Breast epithelium (tissue), 3 donors: ENCODE measurements around the gene TENM3.

Experiments
- CTCF ChIP-seq, 3 donors: fragments of 450-650 bp; IDR thresholded peaks; one replicate each; pipeline ENCODE4 v1.5.1; 2016 to 2017; ENCODE audit warnings: antibody characterized with exemption in 3 of 3, mild to moderate bottlenecking in 3 of 3, moderate library complexity in 3 of 3
- POLR2A ChIP-seq: fragments of 450-650 bp; IDR thresholded peaks from one replicate; pipeline ENCODE4 v1.6.1; 2016; ENCODE audit warnings: antibody characterized with exemption, mild to moderate bottlenecking, moderate library complexity
- POLR2AphosphoS5 ChIP-seq, 3 donors: sonication (generic); formaldehyde crosslinking; IDR thresholded peaks; one replicate each; pipeline ENCODE4 v1.6.1; 2017; ENCODE audit warnings: antibody characterized with exemption in 3 of 3

GRCh38 chr4:182222766-182223165 lies 20.4 kb upstream of the TENM3 start:
- TF ChIP-seq CTCF (IDR thresholded peaks at IDR 0.05) (no peak), POLR2A (no peak), POLR2AphosphoS5 (IDR thresholded peaks at IDR 0.05) (no peak)
